HCT116 (cell line): ENCODE measurements around the gene CAVIN1. TPM values are rescaled to one million over a fixed set of nuclear protein-coding genes. Genes with fewer than 3 reads are reported as not detected.
"Not testable (repeated sequence)": the region's sequence is repeated elsewhere in the genome, so short reads cannot be mapped to it uniquely, and the experiment has no call there.

Experiments used
- ATAC-seq: fragments of 200-7000 bp; cut with Tn5 transposase; 2 replicates; pipeline ENCODE4 v1.9.1; 2020; ENCODE audit warnings: mild to moderate bottlenecking, moderate library complexity
- BruUV-seq: library from RNA; stranded (reverse); fragments of 400-500 nt; replicated peaks from 2 replicates; lab custom pipeline; 2021; lab: Mats Ljungman, UMichigan
- CTCF ChIA-PET: fragments of 300-600 bp; sonication (Branson Sonifier 250); formaldehyde crosslinking; loops from one replicate; lab custom pipeline; 2021; ENCODE audit warnings: antibody characterized with exemption; lab: Charles Lee
- POLR2A ChIA-PET: fragments of 300-600, 350-600 bp; sonication (Branson Sonifier 250); formaldehyde crosslinking; loops from one replicate; lab custom pipeline; 2021; ENCODE audit warnings: antibody characterized with exemption; lab: Charles Lee
- RAD21 ChIA-PET, 2 experiments: fragments of 300-600 bp; sonication (Branson Sonifier 250); formaldehyde crosslinking; loops; one replicate each; lab custom pipeline; 2023; ENCODE audit warnings: low total read pairs in 2 of 2; ENCODE audit not compliant: uncharacterized antibody in 2 of 2, unreplicated experiment in 2 of 2, low non-redundant PET in 1 of 2; lab: Charles Lee
- DNase-seq: peaks from one replicate; pipeline ENCODE4 v3.0.0-alpha.2; 2010; ENCODE audit warnings: low read depth, low spot score
- H2AFZ ChIP-seq: fragments of 200-600 bp; shearing (Covaris generic), sonication (generic); 2 replicates; pipeline ENCODE4 v1.6.1; 2017; ENCODE audit warnings: low read depth, mixed run types, mixed read lengths, antibody characterized with exemption, low read length; ENCODE audit not compliant: poor library complexity, severe bottlenecking
- H3K27ac ChIP-seq: 2 replicates; pipeline ENCODE4 v1.5.1; 2012; ENCODE audit warnings: low read depth, low read length
- H3K27me3 ChIP-seq: fragments of 200-600 bp; sonication (generic); 2 replicates; pipeline ENCODE4 v1.6.1; 2016; ENCODE audit warnings: mixed run types, low read length, mixed read lengths; ENCODE audit not compliant: insufficient read depth
- H3K36me3 ChIP-seq, 2 experiments: fragments of 200-500 bp in 1 of 2; fragments of 200-600 bp in 1 of 2; sonication (Bioruptor generic) in 1 of 2; sonication (generic) in 1 of 2; 2 replicates each; pipeline versions ENCODE4 v1.5.1 to v1.6.1; 2014 to 2016; ENCODE audit warnings: low read length in 2 of 2, inconsistent platforms in 1 of 2, mixed read lengths in 1 of 2, mixed run types in 1 of 2; ENCODE audit not compliant: insufficient read depth in 2 of 2, control insufficient read depth in 1 of 2
- H3K4me1 ChIP-seq, 2 experiments: fragments of 200-600 bp in 1 of 2; sonication (generic) in 1 of 2; 2 replicates each; pipeline versions ENCODE4 v1.5.1 to v1.6.1; 2012 to 2017; ENCODE audit warnings: low read length in 2 of 2, inconsistent platforms in 1 of 2, mild to moderate bottlenecking in 1 of 2, mixed read lengths in 1 of 2, mixed run types in 1 of 2, moderate library complexity in 1 of 2; ENCODE audit not compliant: insufficient read depth in 2 of 2, control insufficient read depth in 1 of 2
- H3K4me2 ChIP-seq: fragments of 200-600 bp; sonication (generic); 2 replicates; pipeline ENCODE4 v1.6.1; 2017; ENCODE audit warnings: mixed run types, low read length, mixed read lengths
- H3K4me3 ChIP-seq, 2 experiments: fragments of 200-600 bp in 1 of 2; sonication (generic) in 1 of 2; replicated peaks in 1 of 2; 2 replicates each; pipeline ENCODE4 v1.5.1; 2011 to 2016; ENCODE audit warnings: low read length in 2 of 2, control low read depth in 1 of 2, low read depth in 1 of 2, mild to moderate bottlenecking in 1 of 2, mixed read lengths in 1 of 2, mixed run types in 1 of 2
- H3K79me2 ChIP-seq: fragments of 200-600 bp; sonication (generic); 2 replicates; pipeline ENCODE4 v1.6.1; 2017; ENCODE audit warnings: mild to moderate bottlenecking, mixed run types, low read length, moderate library complexity, mixed read lengths; ENCODE audit not compliant: insufficient read depth
- H3K9ac ChIP-seq: fragments of 200-600 bp; sonication (generic); 2 replicates; pipeline ENCODE4 v1.6.1; 2016; ENCODE audit warnings: low read length, mixed read lengths
- H3K9me2 ChIP-seq: fragments of 200-600 bp; sonication (generic), shearing (Covaris generic); 2 replicates; pipeline ENCODE4 v1.6.1; 2017; ENCODE audit warnings: mixed run types, mild to moderate bottlenecking, moderate library complexity; ENCODE audit not compliant: insufficient read depth
- H3K9me3 ChIP-seq, 2 experiments: fragments of 200-500 bp in 1 of 2; fragments of 200-600 bp in 1 of 2; sonication (Bioruptor generic) in 1 of 2; sonication (generic) in 1 of 2; 2 replicates each; pipeline ENCODE4 v1.6.1; 2014 to 2017; ENCODE audit warnings: low read length in 2 of 2, mixed read lengths in 2 of 2, inconsistent platforms in 1 of 2, low read depth in 1 of 2, mild to moderate bottlenecking in 1 of 2, mixed run types in 1 of 2, moderate library complexity in 1 of 2; ENCODE audit not compliant: control insufficient read depth in 1 of 2, insufficient read depth in 1 of 2
- H4K20me1 ChIP-seq: fragments of 200-600 bp; sonication (generic), shearing (Covaris generic); 2 replicates; pipeline ENCODE4 v1.6.1; 2017; ENCODE audit warnings: mixed run types, mild to moderate bottlenecking, moderate library complexity; ENCODE audit not compliant: insufficient read depth
- CBX3 ChIP-seq: IDR thresholded peaks from 2 replicates; pipeline ENCODE4 v1.6.1; 2012; ENCODE audit warnings: low read depth
- CEBPB ChIP-seq: IDR thresholded peaks from 2 replicates; pipeline ENCODE4 v1.6.1; 2012; ENCODE audit warnings: low read depth
- ELF1 ChIP-seq: IDR thresholded peaks from 2 replicates; pipeline ENCODE4 v1.6.1; 2012; ENCODE audit warnings: low read depth, borderline replicate concordance
- EZH2 ChIP-seq: fragments of 200-600 bp; sonication (generic); IDR thresholded peaks from 2 replicates; pipeline ENCODE4 v1.6.1; 2017; ENCODE audit warnings: antibody characterized with exemption, mixed run types
- POLR2A ChIP-seq: IDR thresholded peaks from 2 replicates; pipeline ENCODE4 v1.7.0; 2011; ENCODE audit warnings: borderline replicate concordance; ENCODE audit not compliant: insufficient read depth, insufficient read length; ENCODE audit errors: extremely low read depth
- ZFX ChIP-seq: fragments of 450-650 bp; IDR thresholded peaks from 2 replicates; pipeline ENCODE4 v1.6.1; 2017
- intact Hi-C: fragments of 100-400 bp; cut with micrococcal nuclease; formaldehyde crosslinking; loops from 2 replicates; pipeline ENCODE4 v1.10.0; 2022
- total RNA-seq: library from RNA; stranded (reverse); gene quantifications from one replicate; pipeline ENCODE4 v1.2.1, GENCODE V29; 2021; ENCODE audit not compliant: unreplicated experiment
- TF ChIP-seq, protein P1 (sequence below), 3 experiments: fragments of 200-600 bp in 1 of 3; sonication (generic) in 1 of 3; IDR thresholded peaks in 2 of 3; conservative IDR thresholded peaks in 1 of 3; 2 replicates each; pipeline ENCODE4 v1.5.1; 2012 to 2017; ENCODE audit warnings: low read depth in 2 of 3, low read length in 2 of 3, antibody characterized with exemption in 1 of 3, borderline replicate concordance in 1 of 3, control low read depth in 1 of 3, mild to moderate bottlenecking in 1 of 3, mixed read lengths in 1 of 3, mixed run types in 1 of 3, moderate library complexity in 1 of 3; ENCODE audit not compliant: insufficient read depth in 1 of 3
- TF ChIP-seq, protein P2 (sequence below): IDR thresholded peaks from 2 replicates; pipeline ENCODE4 v1.6.1; 2011; ENCODE audit warnings: mild to moderate bottlenecking, low read length, moderate library complexity; ENCODE audit not compliant: insufficient replicate concordance; ENCODE audit errors: extremely low read depth
- TF ChIP-seq, protein P3 (sequence below): IDR thresholded peaks from 2 replicates; pipeline ENCODE4 v1.6.1; 2012; ENCODE audit warnings: low read depth
- TF ChIP-seq, protein P4 (sequence below): IDR thresholded peaks from 2 replicates; pipeline ENCODE4 v1.6.1; 2012

Gene CAVIN1
- total RNA-seq, 1 experiment from 2014 or later = 79.7 TPM

DNA sequence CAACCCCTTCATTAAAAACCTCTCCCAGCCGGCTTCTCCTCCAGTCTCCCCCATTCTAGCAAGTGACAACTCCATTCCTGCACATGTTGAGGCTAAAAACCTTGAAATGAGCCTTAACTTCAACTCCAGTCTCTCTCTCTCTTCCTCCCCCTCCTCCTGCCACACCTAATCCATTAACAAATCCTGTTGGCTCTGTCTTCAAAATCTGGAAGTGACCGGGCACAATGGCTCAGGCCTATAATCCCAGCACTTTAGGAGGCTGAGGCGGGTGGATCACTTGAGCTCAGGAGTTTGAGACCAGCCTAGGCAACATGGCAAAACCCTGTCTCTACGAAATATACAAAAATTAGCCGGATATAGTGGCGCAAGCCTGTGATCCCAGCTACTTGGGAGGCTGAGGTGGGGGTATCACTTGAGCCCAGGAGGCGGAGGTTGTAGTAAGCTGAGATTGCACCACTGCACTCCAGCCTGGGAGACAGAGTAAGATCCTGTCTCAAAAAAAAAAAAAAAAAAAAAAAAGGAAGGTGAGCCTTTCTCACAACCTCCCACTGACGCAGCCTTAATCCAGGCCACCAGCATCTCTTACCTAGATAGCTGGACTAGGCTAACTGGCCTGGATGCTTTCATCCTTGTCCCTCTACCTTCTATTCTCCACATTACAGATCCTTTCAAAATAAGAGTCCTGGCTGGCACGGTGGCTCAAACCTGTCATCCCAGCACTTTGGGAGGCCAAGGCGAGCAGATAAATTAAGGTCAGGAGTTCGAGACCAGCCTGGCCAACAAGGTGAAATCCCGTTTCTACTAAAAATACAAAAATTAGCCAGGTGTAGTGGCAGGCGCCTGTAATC is 56.7 kb downstream of the CAVIN1 start:
- intact Hi-C loops, DNase-seq, H4K20me1 ChIP-seq, BruUV-seq, RAD21 ChIA-PET, H3K27ac ChIP-seq, H3K4me2 ChIP-seq, H3K4me3 ChIP-seq, H2AFZ ChIP-seq, H3K36me3 ChIP-seq, CTCF ChIA-PET, POLR2A ChIA-PET, H3K9me3 ChIP-seq, H3K9me2 ChIP-seq, H3K9ac ChIP-seq, H3K27me3 ChIP-seq: not testable (repeated sequence)
- ATAC-seq = peak; percentile 57; the same call in 1 of the 2 replicates
- Histone ChIP-seq H3K4me1 (peaks cover 3 to 14% of the 10 kb centered on the region in 2 experiments; a peak in 2 of 4 replicates), H3K79me2 (peaks cover 28% of the 10 kb centered on the region; the same call in 1 of the 2 replicates)

DNA sequence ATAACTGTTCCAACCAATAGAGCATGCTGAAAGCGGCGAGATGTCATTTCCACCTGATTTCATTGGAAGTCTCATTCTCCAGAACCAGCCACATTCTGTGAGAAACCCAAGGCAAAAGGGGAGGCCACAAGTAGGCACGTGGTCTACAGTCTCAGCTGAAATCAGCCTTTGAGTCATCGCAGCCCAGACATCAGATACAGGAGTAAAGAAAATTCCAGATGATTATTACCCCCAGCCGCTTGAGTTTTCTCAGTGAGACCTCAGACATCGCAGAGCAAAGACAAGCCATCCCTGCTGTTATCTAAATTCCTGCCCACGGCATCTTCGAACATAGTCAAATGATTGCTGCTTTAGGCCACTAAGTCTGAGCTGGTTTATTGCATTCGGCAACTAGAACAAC is 57.9 kb downstream of the CAVIN1 start:
- ChIA-PET POLR2A (no interaction called here), RAD21 (interaction anchor here in 1 of 2 experiments (0.5 kb wide), 1 partner anchor 10 kb away, joined by 5 read pairs; no protein-coding TSS in a partner anchor), CTCF (no interaction called here)
- no peak overlapping the region for H3K9ac ChIP-seq
- BruUV-seq = no TSS peak
- no peaks in the 10 kb centered on the region for H3K27me3 ChIP-seq
- no peak overlapping the region for H3K4me2 ChIP-seq
- H3K27ac ChIP-seq = no peak overlapping the region
- no peak overlapping the region for H3K4me3 ChIP-seq
- no peaks in the 10 kb centered on the region for H3K9me2 ChIP-seq
- H4K20me1 ChIP-seq = no peaks in the 10 kb centered on the region
- DNase-seq = no peak
- ATAC-seq = no peak
- intact Hi-C loops = no loop called here
- H3K79me2 ChIP-seq = peaks cover 28% of the 10 kb centered on the region; the same call in 1 of the 2 replicates
- H3K9me3 ChIP-seq = no peaks in the 10 kb centered on the region
- no peak overlapping the region for H2AFZ ChIP-seq
- peaks cover 8 to 20% of the 10 kb centered on the region in 2 experiments; a peak in 3 of 4 replicates for H3K4me1 ChIP-seq
- no peaks in the 10 kb centered on the region for H3K36me3 ChIP-seq
- TF ChIP-seq, protein P1, sequence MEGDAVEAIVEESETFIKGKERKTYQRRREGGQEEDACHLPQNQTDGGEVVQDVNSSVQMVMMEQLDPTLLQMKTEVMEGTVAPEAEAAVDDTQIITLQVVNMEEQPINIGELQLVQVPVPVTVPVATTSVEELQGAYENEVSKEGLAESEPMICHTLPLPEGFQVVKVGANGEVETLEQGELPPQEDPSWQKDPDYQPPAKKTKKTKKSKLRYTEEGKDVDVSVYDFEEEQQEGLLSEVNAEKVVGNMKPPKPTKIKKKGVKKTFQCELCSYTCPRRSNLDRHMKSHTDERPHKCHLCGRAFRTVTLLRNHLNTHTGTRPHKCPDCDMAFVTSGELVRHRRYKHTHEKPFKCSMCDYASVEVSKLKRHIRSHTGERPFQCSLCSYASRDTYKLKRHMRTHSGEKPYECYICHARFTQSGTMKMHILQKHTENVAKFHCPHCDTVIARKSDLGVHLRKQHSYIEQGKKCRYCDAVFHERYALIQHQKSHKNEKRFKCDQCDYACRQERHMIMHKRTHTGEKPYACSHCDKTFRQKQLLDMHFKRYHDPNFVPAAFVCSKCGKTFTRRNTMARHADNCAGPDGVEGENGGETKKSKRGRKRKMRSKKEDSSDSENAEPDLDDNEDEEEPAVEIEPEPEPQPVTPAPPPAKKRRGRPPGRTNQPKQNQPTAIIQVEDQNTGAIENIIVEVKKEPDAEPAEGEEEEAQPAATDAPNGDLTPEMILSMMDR (IDR thresholded peaks at IDR 0.05 in 2 of 3, conservative IDR thresholded peaks at IDR 0.05 in 1 of 3; ENCODE audit: borderline replicate concordance in 1 of 3, insufficient read depth in 1 of 3, low read depth in 2 of 3, low read length in 2 of 3) = no peak
- TF ChIP-seq, protein P2, sequence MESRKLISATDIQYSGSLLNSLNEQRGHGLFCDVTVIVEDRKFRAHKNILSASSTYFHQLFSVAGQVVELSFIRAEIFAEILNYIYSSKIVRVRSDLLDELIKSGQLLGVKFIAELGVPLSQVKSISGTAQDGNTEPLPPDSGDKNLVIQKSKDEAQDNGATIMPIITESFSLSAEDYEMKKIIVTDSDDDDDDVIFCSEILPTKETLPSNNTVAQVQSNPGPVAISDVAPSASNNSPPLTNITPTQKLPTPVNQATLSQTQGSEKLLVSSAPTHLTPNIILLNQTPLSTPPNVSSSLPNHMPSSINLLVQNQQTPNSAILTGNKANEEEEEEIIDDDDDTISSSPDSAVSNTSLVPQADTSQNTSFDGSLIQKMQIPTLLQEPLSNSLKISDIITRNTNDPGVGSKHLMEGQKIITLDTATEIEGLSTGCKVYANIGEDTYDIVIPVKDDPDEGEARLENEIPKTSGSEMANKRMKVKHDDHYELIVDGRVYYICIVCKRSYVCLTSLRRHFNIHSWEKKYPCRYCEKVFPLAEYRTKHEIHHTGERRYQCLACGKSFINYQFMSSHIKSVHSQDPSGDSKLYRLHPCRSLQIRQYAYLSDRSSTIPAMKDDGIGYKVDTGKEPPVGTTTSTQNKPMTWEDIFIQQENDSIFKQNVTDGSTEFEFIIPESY = no peak
- TF ChIP-seq EZH2 (no peak), CEBPB (no peak), CBX3 (no peak), POLR2A (no peak), ZFX (no peak), ELF1 (no peak)
- TF ChIP-seq, protein P3, sequence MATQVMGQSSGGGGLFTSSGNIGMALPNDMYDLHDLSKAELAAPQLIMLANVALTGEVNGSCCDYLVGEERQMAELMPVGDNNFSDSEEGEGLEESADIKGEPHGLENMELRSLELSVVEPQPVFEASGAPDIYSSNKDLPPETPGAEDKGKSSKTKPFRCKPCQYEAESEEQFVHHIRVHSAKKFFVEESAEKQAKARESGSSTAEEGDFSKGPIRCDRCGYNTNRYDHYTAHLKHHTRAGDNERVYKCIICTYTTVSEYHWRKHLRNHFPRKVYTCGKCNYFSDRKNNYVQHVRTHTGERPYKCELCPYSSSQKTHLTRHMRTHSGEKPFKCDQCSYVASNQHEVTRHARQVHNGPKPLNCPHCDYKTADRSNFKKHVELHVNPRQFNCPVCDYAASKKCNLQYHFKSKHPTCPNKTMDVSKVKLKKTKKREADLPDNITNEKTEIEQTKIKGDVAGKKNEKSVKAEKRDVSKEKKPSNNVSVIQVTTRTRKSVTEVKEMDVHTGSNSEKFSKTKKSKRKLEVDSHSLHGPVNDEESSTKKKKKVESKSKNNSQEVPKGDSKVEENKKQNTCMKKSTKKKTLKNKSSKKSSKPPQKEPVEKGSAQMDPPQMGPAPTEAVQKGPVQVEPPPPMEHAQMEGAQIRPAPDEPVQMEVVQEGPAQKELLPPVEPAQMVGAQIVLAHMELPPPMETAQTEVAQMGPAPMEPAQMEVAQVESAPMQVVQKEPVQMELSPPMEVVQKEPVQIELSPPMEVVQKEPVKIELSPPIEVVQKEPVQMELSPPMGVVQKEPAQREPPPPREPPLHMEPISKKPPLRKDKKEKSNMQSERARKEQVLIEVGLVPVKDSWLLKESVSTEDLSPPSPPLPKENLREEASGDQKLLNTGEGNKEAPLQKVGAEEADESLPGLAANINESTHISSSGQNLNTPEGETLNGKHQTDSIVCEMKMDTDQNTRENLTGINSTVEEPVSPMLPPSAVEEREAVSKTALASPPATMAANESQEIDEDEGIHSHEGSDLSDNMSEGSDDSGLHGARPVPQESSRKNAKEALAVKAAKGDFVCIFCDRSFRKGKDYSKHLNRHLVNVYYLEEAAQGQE = no peak
- TF ChIP-seq, protein P4, sequence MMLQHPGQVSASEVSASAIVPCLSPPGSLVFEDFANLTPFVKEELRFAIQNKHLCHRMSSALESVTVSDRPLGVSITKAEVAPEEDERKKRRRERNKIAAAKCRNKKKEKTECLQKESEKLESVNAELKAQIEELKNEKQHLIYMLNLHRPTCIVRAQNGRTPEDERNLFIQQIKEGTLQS = no peak
